ENCODE results near the gene PRKCH.

Gene PRKCH

GRCh38 chr14:61575551-61576150, 254.3 kb downstream of the PRKCH start:
- DNase-seq: no peak

- no peak for DNase-seq
Measured at GRCh38 chr14:61577506-61577931, 256.1 kb downstream of the PRKCH start.

GRCh38 chr14:61578745-61579144, 257.4 kb downstream of the PRKCH start:
- no peak for DNase-seq

- no peak for DNase-seq
Measured at GRCh38 chr14:61581340-61581739, 260.0 kb downstream of the PRKCH start.

GRCh38 chr14:61581955-61582615, 260.7 kb downstream of the PRKCH start:
- DNase-seq: no peak

- no peak for DNase-seq
Measured at GRCh38 chr14:61582815-61583214, 261.4 kb downstream of the PRKCH start.

GRCh38 chr14:61584331-61584741, 263.0 kb downstream of the PRKCH start:
- DNase-seq: no peak

- DNase-seq: peak; percentile 20
Measured at GRCh38 chr14:61585598-61586543, 264.5 kb downstream of the PRKCH start.

GRCh38 chr14:61586544-61587055, 265.2 kb downstream of the PRKCH start:
- DNase-seq: no peak

- DNase-seq: no peak
Measured at GRCh38 chr14:61587081-61587713, 265.8 kb downstream of the PRKCH start.

- DNase-seq: no peak
Measured at GRCh38 chr14:61588419-61588901, 267.1 kb downstream of the PRKCH start.

GRCh38 chr14:61589691-61590581, 268.6 kb downstream of the PRKCH start:
- no peak for DNase-seq

GRCh38 chr14:61591862-61592261, 270.5 kb downstream of the PRKCH start:
- DNase-seq: no peak

- DNase-seq: no peak
Measured at GRCh38 chr14:61593330-61593729, 272.0 kb downstream of the PRKCH start.

- DNase-seq: no peak
Measured at GRCh38 chr14:61596990-61597389, 275.6 kb downstream of the PRKCH start.

- DNase-seq: no peak
Measured at GRCh38 chr14:61598980-61599379, 277.6 kb downstream of the PRKCH start.

GRCh38 chr14:61599942-61600341, 278.6 kb downstream of the PRKCH start:
- no peak for DNase-seq

All from NCI-H446 treated with DMSO at 0.1 percent for 48 hours (cell line).